ENCODE data around the gene CCDC146. TPM values are rescaled to one million over a fixed set of nuclear protein-coding genes. Genes with fewer than 3 reads are reported as not detected.

CCDC146 gene
- total and polyA plus RNA-seq, 9 of the 15 experiments (the other 6 are each of a cell fraction or from before 2014, with no cell fraction given), result 0.10 to 0.98 (median 0.26) TPM; not detected in 1

DNA sequence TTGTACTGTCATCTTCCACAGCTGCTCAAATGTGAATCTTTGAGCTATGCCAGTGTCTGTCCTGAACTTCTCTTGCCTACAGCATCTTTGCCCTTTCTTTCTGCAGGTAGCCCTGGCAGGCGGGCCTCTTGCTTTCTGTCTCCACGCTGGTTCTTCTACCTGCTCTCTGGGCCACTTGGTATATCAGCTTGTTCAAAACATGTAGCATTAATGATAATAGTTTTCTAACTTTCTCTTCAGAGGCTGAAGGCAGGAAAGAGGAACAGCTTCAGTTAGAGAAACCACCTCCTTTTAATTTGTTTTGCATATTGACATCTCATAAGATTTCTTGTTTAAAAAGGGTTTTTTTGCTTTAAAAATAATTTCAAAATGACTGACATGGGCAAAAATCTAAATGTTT is 78.1 kb downstream of the CCDC146 start:
- intact Hi-C loops (cut with micrococcal nuclease), result no loop called here

More for the DNA sequence above, 78.1 kb downstream of the CCDC146 start:
- no peak overlapping the region for H3K27ac ChIP-seq (ENCODE audit: extremely low read depth, low read depth, low read length)
- TF ChIP-seq ILK (tag; IDR thresholded peaks at IDR 0.05; ENCODE audit: borderline replicate concordance, low read depth), result no peak
- no peak for TF ChIP-seq ATF1 (CRISPR knock-in tag; IDR thresholded peaks at IDR 0.05)
- TF ChIP-seq ATF1 (tag; IDR thresholded peaks at IDR 0.05), result no peak
- TF ChIP-seq TCF7L2 (IDR thresholded peaks at IDR 0.05; ENCODE audit: low read depth, low read length), result no peak
- TF ChIP-seq ZNF57 (CRISPR knock-in tag; IDR thresholded peaks at IDR 0.05), result no peak
- no peak for TF ChIP-seq ZNF778 (CRISPR knock-in tag; IDR thresholded peaks at IDR 0.05)
- no peak for TF ChIP-seq ZNF785 (CRISPR knock-in tag; IDR thresholded peaks at IDR 0.05)
- no peak for TF ChIP-seq BHLHE40 (IDR thresholded peaks at IDR 0.05; ENCODE audit: low read length)
- TF ChIP-seq SREBF2 (CRISPR knock-in tag; IDR thresholded peaks at IDR 0.05), result no peak
- TF ChIP-seq XRCC3 (IDR thresholded peaks at IDR 0.05), result no peak
- no peak for TF ChIP-seq THRB (CRISPR knock-in tag; conservative IDR thresholded peaks at IDR 0.05)
- TF ChIP-seq SMARCC2 (IDR thresholded peaks at IDR 0.05; ENCODE audit: low read depth), result no peak
- TF ChIP-seq DACH1 (IDR thresholded peaks at IDR 0.05; ENCODE audit: partially characterized antibody), result no peak
- no peak for TF ChIP-seq ARHGAP35 (IDR thresholded peaks at IDR 0.05; ENCODE audit: partially characterized antibody)
- TF ChIP-seq PHTF2 (CRISPR knock-in tag; IDR thresholded peaks at IDR 0.05), result no peak
- TF ChIP-seq, protein P1, sequence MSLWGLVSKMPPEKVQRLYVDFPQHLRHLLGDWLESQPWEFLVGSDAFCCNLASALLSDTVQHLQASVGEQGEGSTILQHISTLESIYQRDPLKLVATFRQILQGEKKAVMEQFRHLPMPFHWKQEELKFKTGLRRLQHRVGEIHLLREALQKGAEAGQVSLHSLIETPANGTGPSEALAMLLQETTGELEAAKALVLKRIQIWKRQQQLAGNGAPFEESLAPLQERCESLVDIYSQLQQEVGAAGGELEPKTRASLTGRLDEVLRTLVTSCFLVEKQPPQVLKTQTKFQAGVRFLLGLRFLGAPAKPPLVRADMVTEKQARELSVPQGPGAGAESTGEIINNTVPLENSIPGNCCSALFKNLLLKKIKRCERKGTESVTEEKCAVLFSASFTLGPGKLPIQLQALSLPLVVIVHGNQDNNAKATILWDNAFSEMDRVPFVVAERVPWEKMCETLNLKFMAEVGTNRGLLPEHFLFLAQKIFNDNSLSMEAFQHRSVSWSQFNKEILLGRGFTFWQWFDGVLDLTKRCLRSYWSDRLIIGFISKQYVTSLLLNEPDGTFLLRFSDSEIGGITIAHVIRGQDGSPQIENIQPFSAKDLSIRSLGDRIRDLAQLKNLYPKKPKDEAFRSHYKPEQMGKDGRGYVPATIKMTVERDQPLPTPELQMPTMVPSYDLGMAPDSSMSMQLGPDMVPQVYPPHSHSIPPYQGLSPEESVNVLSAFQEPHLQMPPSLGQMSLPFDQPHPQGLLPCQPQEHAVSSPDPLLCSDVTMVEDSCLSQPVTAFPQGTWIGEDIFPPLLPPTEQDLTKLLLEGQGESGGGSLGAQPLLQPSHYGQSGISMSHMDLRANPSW (CRISPR knock-in tag; IDR thresholded peaks at IDR 0.05), result no peak
- no peak for TF ChIP-seq E2F8 (IDR thresholded peaks at IDR 0.05; ENCODE audit: low read depth, partially characterized antibody)
- TF ChIP-seq ELF1 (tag; IDR thresholded peaks at IDR 0.05), result no peak
- FAIRE-seq, result no peak
- no peak overlapping the region for H3K9ac ChIP-seq (ENCODE audit: insufficient read depth in 1 of 2, low read depth in 2 of 2, low read length in 2 of 2)
- CTCF ChIA-PET (ENCODE audit: low intra/inter-chr PET ratio), result interaction anchor here (0.6 kb wide), 1 partner anchor 71 kb away, joined by 3 read pairs; no protein-coding TSS in a partner anchor
- POLR2A ChIA-PET, result interaction anchor here (0.6 kb wide), 1 partner anchor 24 kb away, joined by 3 read pairs; no protein-coding TSS in a partner anchor
- H3K4me3 ChIP-seq, result no peak overlapping the region
- H3K27me3 ChIP-seq (ENCODE audit: control insufficient read depth in 2 of 2, insufficient read depth in 2 of 2, low read length in 2 of 2), result peaks cover 5 to 10% of the 10 kb centered on the region in 2 experiments; a peak in 4 of 5 replicates
- in situ Hi-C loops (cut with MboI), result no loop called here
- no peaks in the 10 kb centered on the region for H3K79me2 ChIP-seq (ENCODE audit: control insufficient read depth, insufficient read depth, low read length)
- no peak overlapping the region for H3K4me2 ChIP-seq (ENCODE audit: insufficient read depth, low read length)
- no peaks in the 10 kb centered on the region for H3K36me3 ChIP-seq (ENCODE audit: control insufficient read depth, insufficient read depth, low read length)
- no peak for DNase-seq (ENCODE audit: extremely low read depth in 1 of 4, low spot score in 3 of 4)
- no peaks in the 10 kb centered on the region for H3K9me3 ChIP-seq (replicated peaks; ENCODE audit: control insufficient read depth, insufficient read depth, low read depth, low read length)
- H3K9me1 ChIP-seq (ENCODE audit: control insufficient read depth, insufficient read depth, low read length), result no peaks in the 10 kb centered on the region
- BruUV-seq (replicated peaks), result no TSS peak
- no peak for ATAC-seq
- H4K20me1 ChIP-seq (replicated peaks; ENCODE audit: control insufficient read depth, insufficient read depth, low read length), result no peaks in the 10 kb centered on the region
- 0% methylated on average over 2 of the region's 2 CpGs for WGBS (ENCODE audit: insufficient coverage, low coverage, missing lambda C conversion rate)
- H3K4me1 ChIP-seq (replicated peaks in 1 of 2; ENCODE audit: control insufficient read depth in 2 of 2, insufficient read depth in 2 of 2, low read length in 2 of 2), result no peaks in the 10 kb centered on the region
- no peak overlapping the region for H2AFZ ChIP-seq (ENCODE audit: low read depth, low read length)

All from K562 (cell line).